GM18858 (cell line): Measurements from ENCODE around the gene SYT6.

Experiments used
- ATAC-seq: cut with Tn5 transposase; IDR thresholded peaks from one replicate; pipeline ENCODE4 v1.9.1; 2021; ENCODE audit not compliant: unreplicated experiment

SYT6 gene

GRCh38 chr1:114153261-114154145, at the start of gene SYT6:
Gene SYT6 (minus strand): TSS chr1:114153869. CDS start chr1:114153772, 97 bp downstream.
- no peak for ATAC-seq

- ATAC-seq = no peak
These were observed 47.8 kb upstream of the SYT6 start for GRCh38 chr1:114201486-114201885.

- no peak for ATAC-seq
These were observed 45.4 kb upstream of the SYT6 start for GRCh38 chr1:114199017-114199594.

GRCh38 chr1:114196992-114197907, 43.6 kb upstream of the SYT6 start:
- no peak for ATAC-seq

- no peak for ATAC-seq
These were observed 42.1 kb upstream of the SYT6 start for GRCh38 chr1:114195819-114196218.

GRCh38 chr1:114192328-114192727, 38.7 kb upstream of the SYT6 start:
- ATAC-seq = no peak

- no peak for ATAC-seq
These were observed 35.7 kb upstream of the SYT6 start for GRCh38 chr1:114189398-114189797.

- no peak for ATAC-seq
These were observed 27.7 kb upstream of the SYT6 start for GRCh38 chr1:114181356-114181755.

- no peak for ATAC-seq
These were observed 27.1 kb upstream of the SYT6 start for GRCh38 chr1:114180742-114181141.

GRCh38 chr1:114178936-114179335, 25.3 kb upstream of the SYT6 start:
- no peak for ATAC-seq

GRCh38 chr1:114177282-114177681, 23.6 kb upstream of the SYT6 start:
- no peak for ATAC-seq

- no peak for ATAC-seq
These were observed 22.7 kb upstream of the SYT6 start for GRCh38 chr1:114176366-114176765.

GRCh38 chr1:114173680-114174079, 20.0 kb upstream of the SYT6 start:
- no peak for ATAC-seq

- ATAC-seq = no peak
These were observed 15.8 kb upstream of the SYT6 start for GRCh38 chr1:114169509-114169908.

- no peak for ATAC-seq
These were observed 13.6 kb upstream of the SYT6 start for GRCh38 chr1:114167226-114167625.

- peak; percentile 68 for ATAC-seq
These were observed 11.3 kb upstream of the SYT6 start for GRCh38 chr1:114164840-114165543.

- no peak for ATAC-seq
These were observed 6.3 kb upstream of the SYT6 start for GRCh38 chr1:114159941-114160340.

- ATAC-seq = no peak
These were observed 3.6 kb upstream of the SYT6 start for GRCh38 chr1:114157275-114157660.

GRCh38 chr1:114156538-114157274, 3.0 kb upstream of the SYT6 start:
- no peak for ATAC-seq

- ATAC-seq = no peak
These were observed 2.0 kb upstream of the SYT6 start for GRCh38 chr1:114155706-114156105.
